Suppressor macrophage treated with lipopolysaccharide for 4 hours (primary cell): Measurements from ENCODE around the gene ACSL6.

Experiments
- DNase-seq: peaks from one replicate; pipeline ENCODE4 v3.0.0-alpha.2; 2020

The ACSL6 gene

DNA sequence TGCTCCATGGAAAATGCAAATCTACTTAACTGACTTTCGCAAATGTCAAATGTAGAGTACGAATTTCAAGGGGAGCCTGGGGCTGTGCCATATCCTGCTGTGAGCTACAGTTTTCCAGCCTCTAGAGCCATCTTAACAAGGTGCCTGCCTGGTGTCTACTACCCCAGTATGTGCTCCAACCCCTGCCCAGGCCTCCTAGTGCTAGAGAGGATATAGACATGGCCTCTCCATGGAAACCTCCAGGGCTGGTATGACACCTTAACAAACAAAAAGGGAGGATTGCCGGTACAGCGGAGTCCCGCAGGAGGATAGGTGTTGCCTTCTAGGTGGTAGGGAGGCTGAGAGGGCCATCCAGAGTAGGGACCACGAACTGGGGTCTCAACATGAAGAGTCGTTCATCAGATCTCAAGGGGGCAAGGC lies 35.4 kb upstream of the ACSL6 start:
- DNase-seq: no peak

- peak; percentile 93 for DNase-seq
These were observed 32.7 kb upstream of the ACSL6 start for GRCh38 chr5:132044207-132044606.

DNA sequence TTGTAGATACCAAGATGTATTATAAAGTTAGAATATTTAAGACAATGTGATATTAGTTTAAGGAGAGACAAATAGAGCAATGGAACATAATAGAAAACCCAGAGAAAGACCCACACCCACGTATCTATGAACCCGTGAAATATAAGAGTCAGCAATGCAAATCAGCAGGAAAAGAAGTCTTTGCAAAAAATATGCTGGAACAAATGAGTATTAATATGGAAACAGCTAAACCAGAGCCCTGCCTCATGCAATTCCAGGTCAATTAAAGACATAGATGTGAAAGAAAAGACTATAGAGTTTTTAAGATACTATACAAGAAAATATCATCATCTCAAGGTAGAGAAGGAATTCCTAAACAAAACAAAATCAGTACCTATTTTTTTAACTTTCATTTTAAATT lies 25.9 kb upstream of the ACSL6 start:
- no peak for DNase-seq

DNA sequence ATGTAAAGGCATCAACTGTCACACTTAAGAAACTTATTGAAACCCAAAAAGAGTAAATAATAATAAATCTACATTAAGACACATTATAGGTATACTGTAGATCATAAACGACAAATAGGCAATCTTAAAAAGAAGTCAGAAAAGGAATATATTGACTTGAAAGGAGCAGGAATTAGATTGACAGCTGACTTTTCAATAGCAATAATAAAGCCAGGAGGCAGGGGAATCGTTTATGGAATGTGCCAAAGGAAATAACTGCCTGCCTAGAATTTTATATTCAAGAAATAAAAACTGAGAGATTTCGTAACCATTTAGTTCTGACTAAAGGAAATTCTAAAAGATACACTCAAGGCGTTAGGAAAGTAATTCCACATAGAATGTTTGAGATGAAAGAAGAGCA lies 21.7 kb upstream of the ACSL6 start:
- no peak for DNase-seq

DNA sequence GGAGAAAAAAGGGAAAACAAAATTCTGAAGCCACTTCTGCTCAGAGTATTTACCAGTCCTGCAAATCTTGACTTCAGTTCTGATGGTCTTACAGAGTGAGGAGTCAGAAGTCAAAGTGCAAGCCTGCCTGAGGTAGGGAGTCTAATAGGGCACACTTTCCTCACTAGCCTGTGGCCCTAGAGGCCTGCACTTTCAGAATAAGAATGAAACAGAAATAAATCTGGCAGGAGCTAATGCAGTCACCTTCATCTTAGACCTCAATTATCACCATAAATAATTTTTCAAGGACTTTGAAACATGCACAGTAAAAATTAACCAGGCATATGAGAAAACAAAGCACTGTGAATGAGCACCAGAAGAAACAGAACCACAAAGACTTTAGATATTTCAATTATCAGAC lies 20.7 kb upstream of the ACSL6 start:
- no peak for DNase-seq

- no peak for DNase-seq
These were observed 19.2 kb upstream of the ACSL6 start for GRCh38 chr5:132030610-132031009.

DNA sequence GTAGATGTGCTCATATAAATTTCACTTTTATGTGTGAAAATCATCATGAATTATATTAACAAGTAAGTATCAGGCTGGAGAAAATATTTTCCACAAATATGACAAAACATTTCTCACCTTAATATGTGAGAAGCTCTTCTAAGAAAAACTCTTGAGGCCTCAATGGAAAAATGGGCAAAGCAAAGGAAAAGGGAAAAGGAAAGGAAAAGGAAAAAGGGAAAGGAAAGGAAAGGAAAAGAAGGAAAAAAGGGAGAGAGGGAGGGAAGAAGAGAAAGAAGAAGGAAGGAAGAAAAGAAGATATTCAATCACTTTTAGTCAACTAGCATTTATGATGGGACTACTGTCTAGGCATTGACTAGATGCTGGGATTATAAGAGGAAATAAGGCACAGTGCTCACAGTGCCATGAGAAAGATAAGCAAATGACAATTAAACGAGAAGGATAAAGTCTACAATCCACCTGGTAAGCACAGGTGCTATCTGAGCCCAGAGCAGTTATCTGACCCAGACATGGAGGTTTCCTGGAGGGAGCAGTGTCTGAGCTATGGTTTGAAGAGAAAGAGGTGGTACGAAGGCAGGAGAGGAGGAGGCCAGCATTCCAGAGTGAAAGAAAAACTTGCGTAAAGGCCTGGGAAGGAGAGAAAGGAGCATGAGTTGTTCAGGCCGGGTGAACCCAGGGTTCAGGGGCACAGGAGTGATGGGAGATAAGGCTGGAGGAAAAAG lies 18.3 kb upstream of the ACSL6 start:
- DNase-seq: no peak

DNA sequence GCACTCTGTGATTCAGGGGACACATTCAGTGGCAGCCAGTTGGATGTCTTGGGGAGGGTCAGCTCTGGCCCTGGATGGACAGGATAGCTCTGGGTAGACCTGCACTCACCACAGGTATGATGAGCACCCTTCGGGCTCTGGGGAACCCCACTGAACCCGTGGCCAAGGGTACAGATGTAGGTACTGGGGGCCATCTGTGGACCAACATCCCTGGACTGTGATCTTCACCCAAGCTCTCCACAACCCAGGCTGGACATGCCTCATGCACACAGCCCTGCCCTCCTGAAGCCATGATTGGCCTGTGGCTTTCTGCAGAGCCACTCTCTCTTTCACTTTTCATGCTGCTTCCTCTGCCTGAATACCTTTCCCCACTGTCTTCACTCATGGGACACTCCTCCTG lies 15.6 kb upstream of the ACSL6 start:
- no peak for DNase-seq

- no peak for DNase-seq
These were observed 15.1 kb upstream of the ACSL6 start for GRCh38 chr5:132026516-132027008.

DNA sequence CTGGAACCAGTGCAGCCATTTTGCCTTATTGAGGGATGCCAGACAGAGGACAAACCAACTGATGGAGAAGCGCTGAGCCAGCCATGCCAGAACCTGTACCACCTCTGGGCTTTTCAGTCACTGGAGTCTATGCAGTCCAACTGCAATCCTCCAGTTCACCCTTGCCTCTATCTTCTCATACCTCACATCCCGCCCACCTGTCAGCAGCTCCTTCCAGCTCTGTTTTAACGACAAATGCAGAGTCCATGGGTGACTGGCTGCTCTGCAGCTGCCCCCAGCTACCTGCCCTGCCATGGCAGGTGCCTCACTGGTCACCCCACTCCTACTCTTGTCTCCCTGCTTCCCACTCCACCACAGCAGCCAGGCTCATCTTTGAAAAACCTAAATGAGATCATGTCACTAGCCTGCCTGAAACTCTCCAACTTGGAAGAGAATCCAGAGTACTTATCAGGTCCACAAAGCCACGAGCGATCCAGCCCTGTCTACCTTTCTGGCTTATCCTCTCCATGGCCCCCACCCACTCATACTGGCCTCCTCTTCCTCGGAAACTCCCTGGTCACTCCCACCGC lies 14.0 kb upstream of the ACSL6 start:
- no peak for DNase-seq

DNA sequence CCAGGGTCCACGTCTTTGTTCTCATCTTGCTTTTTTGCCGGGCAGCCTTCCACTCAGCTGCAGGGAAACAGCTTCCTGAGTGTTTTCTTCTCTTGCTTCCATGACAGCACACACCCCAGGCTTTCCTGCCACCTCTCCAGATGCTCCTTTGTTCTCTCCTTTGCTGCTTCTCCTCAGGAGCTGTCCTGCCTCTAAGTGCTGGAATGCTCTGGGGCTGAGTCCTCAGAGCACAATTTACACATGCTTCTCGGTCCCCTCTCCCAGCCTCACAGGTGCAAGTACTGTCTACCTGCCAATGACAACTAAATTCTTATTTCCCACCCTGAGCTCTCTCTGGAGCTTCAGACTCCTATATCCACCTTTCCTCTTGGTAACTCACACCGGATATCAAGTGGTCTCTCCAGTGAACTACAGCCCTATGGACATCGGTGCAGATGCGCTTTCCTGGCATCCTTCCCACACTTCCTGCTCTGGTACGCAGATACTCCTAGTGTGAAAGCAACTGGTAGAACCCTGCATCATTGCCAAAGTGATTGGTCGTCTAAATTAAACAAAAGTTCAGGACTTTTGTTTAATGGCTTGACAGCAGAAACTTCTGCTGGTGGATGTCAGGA lies 13.4 kb upstream of the ACSL6 start:
- no peak for DNase-seq

- no peak for DNase-seq
These were observed 12.6 kb upstream of the ACSL6 start for GRCh38 chr5:132024117-132024435.

DNA sequence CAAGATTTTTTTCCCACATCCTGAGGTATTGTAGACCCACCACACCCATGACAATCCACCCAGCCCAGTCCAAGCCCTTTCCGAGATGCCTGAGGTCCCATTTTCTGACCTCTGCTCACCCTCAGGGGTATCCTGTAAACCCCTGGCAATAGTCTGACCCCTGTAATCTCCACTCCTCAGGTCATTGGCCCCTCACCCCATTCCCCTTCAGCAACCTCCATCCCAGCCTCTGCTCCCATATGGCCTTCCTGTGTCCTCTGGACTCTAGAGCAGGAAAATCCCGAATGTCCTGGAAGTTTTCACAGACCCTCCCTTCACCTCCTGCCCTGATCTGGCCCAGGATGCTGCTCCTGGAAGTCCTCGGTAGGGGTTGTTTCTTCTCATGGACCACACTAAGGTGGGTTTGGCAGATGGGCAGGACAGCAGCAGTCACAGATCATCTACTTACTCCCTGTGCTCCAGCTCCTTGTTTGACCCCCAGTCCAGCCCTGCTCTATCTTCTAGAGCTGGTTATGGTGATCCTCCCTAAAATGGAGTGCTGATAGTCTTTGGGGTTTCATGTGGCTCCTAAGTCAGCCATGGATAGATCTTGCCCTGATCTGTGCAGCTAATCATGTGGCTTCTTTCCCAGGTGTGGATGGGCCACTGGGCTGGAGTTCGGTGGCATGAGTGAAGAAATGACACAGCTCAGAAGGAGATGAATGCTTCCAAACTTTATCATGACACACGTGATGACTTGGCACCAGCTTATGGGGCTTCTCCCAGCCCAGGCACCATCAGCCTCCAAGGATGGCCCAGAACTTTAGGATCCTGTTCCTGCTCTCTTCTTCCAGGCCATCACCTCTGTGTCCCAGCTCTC lies 12.0 kb upstream of the ACSL6 start:
- DNase-seq: no peak

DNA sequence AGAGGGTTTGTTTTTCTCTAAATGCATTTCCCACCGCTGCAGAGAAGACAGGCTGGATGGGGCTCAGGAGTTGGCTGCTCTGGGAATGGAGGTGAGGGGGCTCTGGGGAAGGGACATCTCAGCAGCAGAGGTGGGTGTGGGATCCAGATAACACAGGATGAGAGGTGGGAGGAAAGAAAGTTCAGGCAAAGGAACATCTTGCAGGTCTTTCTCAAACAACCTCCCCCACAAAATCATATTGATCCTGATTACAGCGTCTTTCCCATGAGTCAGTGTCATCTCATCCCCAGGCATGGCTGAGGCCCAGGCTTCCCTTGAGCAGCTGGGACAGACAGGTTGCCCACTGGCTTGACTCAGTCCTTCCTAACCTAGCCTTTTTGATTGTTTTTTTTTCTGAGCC lies 11.3 kb upstream of the ACSL6 start:
- DNase-seq: peak; percentile 6

DNA sequence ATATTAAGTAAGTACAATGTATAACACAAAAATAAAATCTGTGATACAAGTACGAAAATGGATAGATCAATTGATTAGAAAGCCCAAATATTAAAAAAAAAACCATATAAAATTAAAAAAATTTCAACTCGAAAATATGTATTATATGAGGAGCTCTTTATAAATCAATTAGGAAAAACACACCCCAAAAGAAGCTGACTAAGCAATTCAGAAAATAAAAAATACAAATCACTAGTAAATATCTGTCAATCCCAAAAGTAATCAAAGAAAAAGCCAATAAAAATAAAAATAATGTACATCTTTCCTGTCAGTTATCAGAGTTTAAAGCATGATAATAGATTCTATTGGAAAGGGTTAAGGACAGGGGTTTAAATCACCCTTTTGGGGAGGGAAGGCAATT lies 10.2 kb upstream of the ACSL6 start:
- DNase-seq: no peak

DNA sequence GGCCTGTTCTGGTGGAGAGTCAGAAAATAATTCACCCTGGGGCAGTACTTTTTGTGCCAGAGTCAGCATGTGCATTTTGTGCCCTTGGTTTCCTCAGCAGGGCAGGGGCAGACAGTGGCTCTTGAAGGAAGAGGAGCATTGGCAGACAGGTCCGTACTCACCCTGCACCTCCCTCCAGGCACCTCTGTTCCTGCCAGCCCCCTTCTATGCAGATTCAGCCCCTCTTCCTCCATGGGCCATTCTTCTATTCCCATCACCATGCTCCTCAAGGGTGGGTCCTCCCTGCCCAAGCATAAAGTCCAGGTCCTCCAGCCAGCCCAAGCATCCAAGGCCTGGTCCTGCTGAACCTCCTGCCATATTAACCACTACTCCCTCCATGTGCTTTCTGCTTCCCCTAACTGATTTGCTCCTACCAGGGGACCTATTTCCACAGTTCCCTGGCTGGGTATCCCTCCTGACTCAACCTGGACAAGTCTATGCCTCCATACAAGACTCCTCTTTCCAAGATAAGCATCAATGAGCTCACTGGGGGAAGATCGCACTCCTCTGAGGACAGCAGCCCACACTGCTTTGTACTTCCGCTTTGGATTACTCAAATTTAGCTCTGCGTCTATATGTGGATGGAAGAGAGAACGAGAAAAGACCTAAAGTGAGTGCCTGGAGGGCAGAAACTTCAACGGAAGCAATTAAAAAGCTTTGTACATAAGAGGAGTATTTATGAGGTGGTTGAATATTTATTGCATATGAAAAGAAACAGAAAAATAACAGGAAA lies 9.3 kb upstream of the ACSL6 start:
- no peak for DNase-seq

GRCh38 chr5:132019857-132020555 lies 8.5 kb upstream of the ACSL6 start:
- DNase-seq: no peak

- DNase-seq: no peak
These were observed 7.9 kb upstream of the ACSL6 start for GRCh38 chr5:132019337-132019736.

DNA sequence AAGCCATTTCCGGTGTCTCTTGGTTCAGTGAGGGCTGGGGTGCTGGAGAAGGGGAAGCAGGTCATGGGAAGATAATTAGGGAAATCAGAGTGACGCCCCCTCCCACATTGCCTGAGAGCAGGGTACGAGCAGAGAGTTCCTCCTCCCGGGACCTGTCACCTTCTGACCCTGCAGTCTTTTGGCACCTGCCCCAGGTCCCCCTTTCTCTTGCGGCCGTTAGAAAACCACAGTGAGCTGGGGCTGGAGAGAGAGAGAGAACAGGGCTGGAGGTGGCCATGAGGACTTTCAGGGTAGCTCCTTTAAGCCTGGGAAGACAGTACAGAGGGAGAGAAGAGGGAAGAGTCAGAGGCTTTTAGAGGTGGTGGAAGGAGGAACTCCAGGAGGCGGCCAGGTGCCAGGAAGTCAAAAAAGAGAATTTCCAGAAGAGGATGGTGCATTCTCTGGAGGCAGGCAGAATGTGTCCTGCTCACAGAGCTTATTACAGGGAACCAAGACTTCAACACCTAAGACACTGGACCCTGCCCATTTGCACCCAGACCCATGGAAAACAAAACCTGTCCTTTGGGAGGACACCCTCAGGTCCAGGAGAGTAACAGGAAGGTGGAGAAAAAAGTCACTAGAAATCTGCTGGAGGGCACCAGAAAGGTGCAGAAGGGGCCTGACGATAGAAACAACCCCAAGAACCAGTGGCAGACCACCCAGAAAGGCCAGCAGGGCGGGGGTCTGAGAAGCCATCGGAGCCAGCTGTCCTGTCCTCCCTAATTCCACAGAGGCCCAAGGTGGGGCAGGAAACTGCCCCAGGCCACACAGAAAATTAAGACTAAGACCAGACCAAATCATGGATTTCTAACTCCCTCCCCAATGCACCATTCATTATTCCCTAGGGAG lies 6.5 kb upstream of the ACSL6 start:
- DNase-seq: no peak

GRCh38 chr5:132017316-132017715 lies 5.9 kb upstream of the ACSL6 start:
- DNase-seq: no peak

GRCh38 chr5:132016721-132017250 lies 5.3 kb upstream of the ACSL6 start:
- no peak for DNase-seq
